ENCODE results near the gene ERI3.

DNA sequence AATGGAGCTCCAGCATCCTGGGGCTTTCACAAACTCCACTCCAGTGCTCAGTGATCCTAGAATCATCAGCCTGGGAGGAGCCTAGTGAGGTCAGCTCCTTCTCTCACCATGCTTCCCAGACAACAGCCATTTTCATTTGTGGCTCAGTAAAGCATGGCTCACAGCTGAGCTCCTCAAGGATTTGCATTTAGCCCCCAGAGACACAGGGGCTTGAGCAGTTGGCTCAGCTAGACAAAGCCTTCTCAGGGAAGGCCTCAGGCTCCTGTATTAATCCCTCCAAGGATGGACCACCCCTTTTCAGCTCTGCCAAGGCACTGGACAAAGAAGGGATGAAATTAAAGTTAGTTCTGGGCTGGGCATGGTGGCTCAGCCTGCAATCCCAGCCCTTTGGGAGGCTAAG lies 39.5 kb downstream of the ERI3 start:
- TF ChIP-seq CTCF (IDR thresholded peaks at IDR 0.05) (no peak), POLR2A (IDR thresholded peaks at IDR 0.05) (no peak)
